Measurements from ENCODE around the gene TNFRSF8.

Gene TNFRSF8

DNA sequence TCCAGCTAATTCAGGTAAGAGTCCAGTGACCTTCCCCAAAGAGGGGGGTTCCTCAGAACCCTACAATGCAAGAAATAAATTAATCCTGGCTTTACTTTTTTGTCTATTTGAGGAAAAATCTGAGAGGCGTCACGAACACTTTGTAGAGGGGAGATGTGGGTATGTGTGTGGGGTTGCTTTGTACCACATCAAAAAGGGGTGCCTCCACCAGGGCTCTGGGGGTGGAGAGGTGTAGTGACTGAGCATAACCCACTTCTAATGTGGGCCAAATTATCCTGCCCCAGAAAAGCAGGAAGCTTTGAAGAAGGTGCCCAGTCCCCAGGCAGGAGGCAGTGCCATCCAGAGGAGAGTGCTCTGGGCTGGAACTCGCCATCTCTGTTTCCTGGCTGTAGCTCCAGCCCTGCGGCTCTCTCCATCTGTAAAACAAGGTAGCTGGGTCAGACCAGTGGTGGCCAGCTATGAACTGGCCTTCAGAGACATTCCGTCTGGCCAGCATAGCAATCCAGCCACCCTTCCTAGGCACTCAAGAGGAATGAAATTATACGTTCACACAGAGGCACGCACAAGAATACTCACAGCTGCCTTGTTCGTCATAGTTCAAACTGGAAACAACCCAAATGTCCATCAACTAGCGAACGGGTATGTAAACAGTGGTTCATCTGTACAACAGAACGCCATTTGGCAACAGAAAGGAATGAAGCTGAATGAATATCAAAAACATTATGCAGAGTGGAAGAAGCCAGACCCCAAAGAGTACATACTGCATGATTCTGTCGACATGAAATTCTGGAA lies 58.3 kb downstream of the TNFRSF8 start:
- DNase-seq (ENCODE audit: low read depth): peak; percentile 94

GRCh38 chr1:12123172-12123571 lies 60.1 kb downstream of the TNFRSF8 start:
- no peak for DNase-seq (ENCODE audit: low read depth)

DNA sequence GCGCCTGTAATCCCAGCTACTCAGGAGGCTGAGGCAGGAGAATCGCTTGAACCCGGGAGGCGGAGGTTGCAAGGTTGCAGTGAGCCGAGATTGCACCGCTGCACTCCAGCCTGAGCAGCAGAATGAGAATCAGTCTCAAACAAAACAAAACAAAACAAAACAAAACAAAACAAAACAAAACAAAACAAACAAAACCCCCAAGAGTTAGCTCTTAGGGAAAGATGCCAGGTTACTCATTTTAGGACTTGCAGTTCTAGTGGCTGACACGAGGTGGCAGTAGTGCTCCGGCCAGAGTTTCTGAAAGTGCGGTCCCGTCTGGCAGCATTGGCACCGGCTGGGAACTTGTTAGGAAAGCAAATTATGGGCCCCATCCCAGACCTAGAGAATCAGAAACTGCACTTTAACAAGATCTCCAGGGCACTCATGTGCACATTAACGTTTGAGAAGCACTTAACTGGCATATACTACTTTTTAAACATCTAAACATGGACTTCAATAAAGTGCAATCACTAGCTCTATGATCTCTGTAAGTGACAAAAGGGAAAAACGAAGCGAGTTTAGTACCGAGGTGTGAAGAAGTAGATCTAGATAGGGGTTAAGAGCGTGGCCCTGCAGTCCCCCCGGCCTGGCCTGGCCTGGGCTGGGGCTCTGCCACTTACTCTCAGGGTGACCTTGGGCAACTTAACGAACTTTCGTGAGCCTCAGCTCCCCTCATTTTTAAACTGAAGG lies 61.8 kb downstream of the TNFRSF8 start:
- DNase-seq (ENCODE audit: low read depth): peak; percentile 47

- no peak for DNase-seq (ENCODE audit: low read depth)
Measured at GRCh38 chr1:12125422-12126355, 62.6 kb downstream of the TNFRSF8 start.

GRCh38 chr1:12126781-12127180 lies 63.7 kb downstream of the TNFRSF8 start:
- DNase-seq (ENCODE audit: low read depth): no peak

DNA sequence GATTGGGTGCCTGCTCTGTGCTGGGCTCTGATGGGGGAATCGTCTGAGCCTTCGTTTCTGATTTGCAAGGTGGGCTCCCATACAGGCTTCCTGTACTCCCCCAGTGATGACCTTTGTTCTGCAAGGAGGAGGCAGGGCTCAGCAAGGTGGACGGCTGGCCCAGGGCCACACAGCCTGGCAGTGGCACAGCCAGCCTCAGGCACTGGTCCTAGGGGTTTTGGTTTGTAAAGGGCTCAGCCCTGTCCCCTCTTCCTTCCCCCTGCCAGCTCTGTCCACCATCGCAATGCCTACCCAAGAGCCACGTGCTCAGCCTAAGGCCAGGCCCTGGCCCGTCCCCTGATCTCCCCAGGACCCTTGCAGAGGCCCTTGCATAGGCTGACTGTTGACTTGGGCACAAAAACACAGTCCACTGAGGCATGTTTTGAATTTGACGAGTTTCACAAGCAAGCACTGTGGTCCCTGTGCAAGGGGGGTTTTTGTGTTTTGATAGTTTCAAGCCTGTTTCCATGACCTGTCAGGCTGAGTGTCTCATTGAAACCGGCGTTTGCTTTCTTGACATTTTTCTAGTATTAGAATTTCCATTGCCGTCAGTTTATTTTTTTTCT lies 64.2 kb downstream of the TNFRSF8 start:
- no peak for DNase-seq (ENCODE audit: low read depth)

GRCh38 chr1:12128120-12128519 lies 65.0 kb downstream of the TNFRSF8 start:
- no peak for DNase-seq (ENCODE audit: low read depth)

- no peak for DNase-seq (ENCODE audit: low read depth)
Measured at GRCh38 chr1:12129624-12130023, 66.5 kb downstream of the TNFRSF8 start.

GRCh38 chr1:12130466-12131130 lies 67.5 kb downstream of the TNFRSF8 start:
- no peak for DNase-seq (ENCODE audit: low read depth)

- DNase-seq (ENCODE audit: low read depth): peak; percentile 41
Measured at GRCh38 chr1:12132078-12132477, 69.0 kb downstream of the TNFRSF8 start.

- no peak for DNase-seq (ENCODE audit: low read depth)
Measured at GRCh38 chr1:12134716-12135115, 71.6 kb downstream of the TNFRSF8 start.

GRCh38 chr1:12135612-12136011 lies 72.5 kb downstream of the TNFRSF8 start:
- no peak for DNase-seq (ENCODE audit: low read depth)

GRCh38 chr1:12136916-12137610 lies 74.0 kb downstream of the TNFRSF8 start:
- DNase-seq (ENCODE audit: low read depth): no peak

GRCh38 chr1:12138196-12139168 lies 75.4 kb downstream of the TNFRSF8 start:
- DNase-seq (ENCODE audit: low read depth): no peak

- no peak for DNase-seq (ENCODE audit: low read depth)
Measured at GRCh38 chr1:12140016-12140415, 76.9 kb downstream of the TNFRSF8 start.

DNA sequence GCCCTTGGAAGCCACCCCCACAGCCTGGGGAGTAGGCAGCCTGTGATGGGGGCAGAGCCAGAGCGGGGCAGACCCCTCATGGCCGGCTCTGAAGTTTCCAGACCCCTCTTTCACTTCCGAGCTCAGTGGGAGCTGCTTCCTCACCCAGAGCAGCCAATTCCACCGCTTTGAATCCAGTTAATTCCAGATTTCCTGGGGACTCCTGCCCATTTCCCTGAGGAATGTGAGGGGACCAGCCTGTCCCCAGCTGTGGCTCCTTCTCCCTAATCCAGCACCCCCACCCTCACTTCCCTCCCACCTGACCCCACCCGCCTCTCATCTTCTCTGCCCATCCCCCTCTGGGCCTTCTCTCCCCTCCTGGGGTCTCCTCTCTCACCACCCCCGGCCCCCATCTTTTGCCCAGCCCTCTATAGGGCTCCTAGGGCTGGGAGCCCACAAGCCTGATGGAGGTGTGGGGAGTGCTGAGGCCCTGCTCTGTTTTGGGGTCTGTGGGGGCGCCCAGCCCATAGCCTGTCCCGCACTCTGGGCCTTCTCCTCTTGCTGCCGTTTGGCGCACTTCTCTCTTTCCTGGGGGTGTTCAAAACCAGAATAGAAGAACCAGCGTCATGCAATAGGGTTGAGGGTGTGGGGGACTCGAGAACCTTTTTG lies 77.5 kb downstream of the TNFRSF8 start:
- no peak for DNase-seq (ENCODE audit: low read depth)

- no peak for DNase-seq (ENCODE audit: low read depth)
Measured at GRCh38 chr1:12141163-12141850, 78.2 kb downstream of the TNFRSF8 start.

DNA sequence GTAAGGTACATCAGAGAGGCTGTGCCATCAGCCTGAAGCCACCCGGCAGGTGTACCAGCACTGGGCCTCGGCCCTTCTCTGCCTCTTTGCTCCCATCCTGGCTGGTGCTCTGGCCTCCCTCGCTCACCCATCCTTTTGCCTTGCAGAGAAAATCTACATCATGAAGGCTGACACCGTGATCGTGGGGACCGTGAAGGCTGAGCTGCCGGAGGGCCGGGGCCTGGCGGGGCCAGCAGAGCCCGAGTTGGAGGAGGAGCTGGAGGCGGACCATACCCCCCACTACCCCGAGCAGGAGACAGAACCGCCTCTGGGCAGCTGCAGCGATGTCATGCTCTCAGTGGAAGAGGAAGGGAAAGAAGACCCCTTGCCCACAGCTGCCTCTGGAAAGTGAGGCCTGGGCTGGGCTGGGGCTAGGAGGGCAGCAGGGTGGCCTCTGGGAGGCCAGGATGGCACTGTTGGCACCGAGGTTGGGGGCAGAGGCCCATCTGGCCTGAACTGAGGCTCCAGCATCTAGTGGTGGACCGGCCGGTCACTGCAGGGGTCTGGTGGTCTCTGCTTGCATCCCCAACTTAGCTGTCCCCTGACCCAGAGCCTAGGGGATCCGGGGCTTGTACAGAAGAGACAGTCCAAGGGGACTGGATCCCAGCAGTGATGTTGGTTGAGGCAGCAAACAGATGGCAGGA lies 79.2 kb downstream of the TNFRSF8 start:
- no peak for DNase-seq (ENCODE audit: low read depth)

Data from iris pigment epithelial cell (primary cell).